Hepatic stellate cell (primary cell): ENCODE measurements around the gene MAK.
"Not testable (repeated sequence)": the region's sequence is repeated elsewhere in the genome, so short reads cannot be mapped to it uniquely, and the experiment has no call there.

Experiments used
- DNase-seq: peaks from one replicate; pipeline ENCODE4 v3.0.0; 2011; ENCODE audit warnings: low spot score

MAK gene

DNA sequence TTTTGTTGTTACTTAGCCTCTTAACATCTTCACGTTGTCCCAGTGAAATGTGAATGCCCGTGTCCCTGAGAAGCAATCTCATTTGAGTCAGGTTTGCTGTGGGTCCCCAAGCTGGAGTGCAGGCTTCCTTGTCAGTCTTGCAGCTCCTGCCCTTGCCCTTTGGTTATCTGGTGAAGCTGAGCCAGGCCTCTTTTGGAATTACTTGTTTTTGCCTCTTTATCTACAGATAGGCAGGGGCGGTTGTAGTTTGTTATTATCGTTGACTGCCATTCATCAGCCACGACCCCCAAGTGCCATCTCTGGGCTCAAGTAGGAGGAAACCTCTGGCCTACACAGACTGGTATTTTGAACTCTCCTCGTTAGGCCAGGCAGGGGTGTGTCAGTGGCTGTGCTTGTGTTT is 113.3 kb downstream of the MAK start:
- DNase-seq: no peak

DNA sequence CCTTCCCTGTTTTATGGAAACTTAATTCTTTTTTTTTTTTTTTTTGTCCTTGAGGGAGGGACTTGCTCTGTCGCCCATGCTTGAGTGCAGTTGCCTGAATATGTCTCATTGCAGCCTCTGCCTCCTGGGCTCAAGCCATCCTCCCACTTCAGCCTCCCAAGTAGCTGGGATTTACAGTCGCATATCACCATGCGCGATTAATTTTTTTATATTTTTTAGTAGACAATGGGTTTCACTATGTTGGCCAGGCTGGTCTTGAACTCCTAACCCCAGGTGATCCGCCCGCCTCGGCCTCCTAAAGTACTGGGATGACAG is 114.8 kb downstream of the MAK start:
- DNase-seq: no peak

DNA sequence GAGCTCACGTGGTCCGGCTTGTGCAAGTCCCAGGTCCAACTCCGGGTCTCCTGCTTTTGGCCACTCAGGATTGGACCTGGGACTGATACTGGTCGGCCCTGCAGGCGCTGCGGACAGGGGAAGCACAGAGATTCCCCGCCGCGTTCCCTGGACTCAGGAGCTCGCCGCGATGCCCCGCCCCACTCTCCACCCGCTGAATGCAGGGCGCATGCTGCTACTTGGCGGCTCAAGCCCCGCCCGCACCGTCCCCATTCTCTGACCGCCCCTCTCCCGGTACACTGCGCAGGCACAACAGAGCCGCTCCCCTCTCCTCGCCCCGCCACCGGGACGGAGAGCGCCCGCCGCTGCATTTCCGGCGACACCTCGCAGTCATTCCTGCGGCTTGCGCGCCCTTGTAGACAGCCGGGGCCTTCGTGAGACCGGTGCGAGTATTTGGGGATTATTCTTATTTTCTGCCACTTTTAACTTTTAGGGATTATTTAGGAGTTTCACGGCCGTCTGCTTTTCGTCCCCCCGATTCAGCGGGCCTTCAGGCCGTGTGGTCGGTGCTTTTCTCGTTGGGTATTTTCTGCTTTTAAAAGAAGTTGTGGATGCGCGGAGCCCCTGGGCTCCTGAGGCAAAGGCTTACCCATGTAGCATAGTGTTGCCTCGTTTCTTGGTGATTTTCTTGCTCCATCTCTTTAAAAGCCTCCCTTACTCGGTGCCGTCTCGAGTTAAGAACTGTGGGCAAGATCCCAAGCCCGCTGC is 115.3 kb downstream of the MAK start, which contains the start of gene TMEM14C:
Gene TMEM14C (plus strand): TSS at position 251 of the 747 bp plus-strand sequence. CDS start 1,544 bp downstream, outside the sequence.
- DNase-seq: peak; percentile 97

DNA sequence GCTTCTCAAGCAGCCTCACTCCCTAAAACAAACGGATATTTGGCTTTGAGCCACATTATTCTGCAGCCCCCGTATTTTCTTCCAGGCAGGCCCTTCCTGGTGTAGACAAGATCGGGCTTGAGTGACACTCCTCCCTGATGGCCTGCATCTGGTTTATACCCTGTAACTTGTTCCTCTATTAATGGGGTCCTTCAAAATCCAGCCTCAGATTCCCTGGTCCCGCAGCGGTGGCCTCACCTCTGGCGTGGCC is 115.8 kb downstream of the MAK start:
- no peak for DNase-seq

DNA sequence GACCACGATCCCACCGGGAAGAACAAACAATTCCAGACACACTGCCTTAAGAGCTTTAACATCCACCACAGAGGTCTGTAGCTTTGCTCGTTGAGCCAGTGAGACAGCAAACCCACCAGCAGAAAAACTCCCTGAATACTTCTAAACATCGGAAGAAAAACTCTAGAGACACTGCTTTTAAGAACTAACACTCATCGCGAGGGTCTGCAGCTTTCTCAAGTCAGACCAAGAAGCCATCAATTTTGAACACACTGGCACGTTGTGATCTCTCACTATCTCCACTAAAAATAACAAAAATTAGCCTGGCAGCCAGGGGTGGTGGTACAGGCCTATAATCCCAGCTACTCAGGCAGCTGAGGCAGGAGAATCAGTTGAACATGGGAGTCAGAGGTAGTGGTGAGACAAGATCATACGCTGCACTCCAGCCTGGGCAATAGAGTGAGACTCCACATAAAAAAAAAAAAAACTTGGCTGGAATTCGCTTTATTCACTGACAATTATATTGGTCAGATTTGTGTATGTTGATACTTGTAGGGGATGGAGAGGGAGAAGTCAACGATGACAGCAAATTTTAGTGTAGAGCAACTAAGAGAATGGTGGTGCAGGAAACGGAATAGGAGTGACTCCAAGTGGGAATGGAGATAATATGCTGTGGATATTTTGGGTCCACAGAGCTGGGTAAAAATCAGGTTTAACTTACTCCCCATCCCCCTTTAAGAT is 116.3 kb downstream of the MAK start:
- no peak for DNase-seq

DNA sequence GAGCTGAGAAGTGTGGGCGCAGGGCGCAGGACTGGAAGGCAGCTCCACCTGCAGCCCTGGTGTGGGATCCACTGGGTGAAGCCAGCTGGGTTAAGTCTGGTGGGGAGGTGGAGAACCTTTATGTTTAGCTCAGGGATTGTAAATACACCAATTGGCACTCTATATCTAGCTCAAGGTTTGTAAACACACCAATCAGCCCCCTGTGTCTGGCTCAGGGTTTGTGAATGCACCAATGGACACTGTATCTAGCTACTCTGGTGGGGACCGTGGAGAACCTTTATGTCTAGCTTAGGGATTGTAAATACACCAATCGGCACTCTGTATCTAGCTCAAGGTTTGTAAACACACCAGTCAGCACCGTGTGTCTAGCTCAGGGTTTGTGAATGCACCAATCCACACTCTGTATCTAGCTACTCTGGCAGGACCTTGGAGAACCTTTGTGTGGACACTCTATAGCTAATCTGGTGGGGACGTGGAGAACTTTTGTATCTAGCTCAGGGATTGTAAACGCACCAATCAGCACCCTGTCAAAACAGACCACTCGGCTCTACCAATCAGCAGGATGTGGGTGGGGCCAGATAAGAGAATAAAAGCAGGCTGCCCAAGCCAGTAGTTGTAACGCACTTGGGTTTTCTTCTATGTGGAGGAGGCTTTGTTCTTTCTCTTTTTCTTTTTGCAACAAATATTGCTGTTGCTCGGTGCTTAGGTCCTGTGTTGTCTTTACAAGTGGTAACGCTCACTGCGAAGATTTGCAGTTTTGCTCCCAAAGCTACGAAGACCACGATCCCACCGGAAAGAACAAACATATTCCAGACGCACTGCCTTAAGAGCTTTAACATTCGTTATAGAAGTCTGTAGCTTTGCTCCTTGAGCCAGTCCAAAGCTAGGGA is 117.1 kb downstream of the MAK start:
- DNase-seq: not testable (repeated sequence)

DNA sequence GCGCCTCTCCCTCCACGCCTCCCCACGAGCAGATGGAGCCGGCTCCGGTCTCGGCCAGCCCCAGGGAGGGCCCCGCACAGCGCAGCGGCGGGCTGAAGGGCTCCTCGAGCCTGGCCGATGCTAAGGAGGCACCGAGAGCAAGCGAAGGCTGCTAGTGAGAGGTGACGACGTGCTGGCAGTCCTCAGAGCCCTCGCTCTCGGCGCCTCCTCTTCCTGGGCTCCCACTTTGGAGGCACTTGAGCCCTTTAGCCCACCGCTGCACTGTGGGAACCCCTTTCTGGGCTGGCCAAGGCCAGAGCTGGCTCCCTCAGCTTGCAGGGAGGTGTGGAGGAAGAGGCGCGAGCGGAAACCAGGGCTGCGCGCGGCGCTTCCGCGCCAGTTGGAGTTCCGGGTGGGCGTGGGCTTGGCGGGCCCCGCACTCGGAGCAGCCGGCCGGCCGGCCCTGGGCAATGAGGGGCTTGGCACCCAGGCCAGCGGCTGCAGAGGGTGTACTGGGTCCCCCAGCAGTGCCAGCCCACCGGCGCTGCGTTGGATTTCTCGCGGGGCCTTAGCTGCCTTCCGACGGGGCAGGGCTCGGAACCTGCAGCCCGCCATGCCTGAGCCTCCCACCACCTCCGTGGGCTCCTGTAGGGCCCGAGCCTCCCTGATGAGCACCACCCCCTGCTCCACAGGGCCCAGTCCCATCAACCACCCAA is 117.9 kb downstream of the MAK start:
- DNase-seq: peak; percentile 43

DNA sequence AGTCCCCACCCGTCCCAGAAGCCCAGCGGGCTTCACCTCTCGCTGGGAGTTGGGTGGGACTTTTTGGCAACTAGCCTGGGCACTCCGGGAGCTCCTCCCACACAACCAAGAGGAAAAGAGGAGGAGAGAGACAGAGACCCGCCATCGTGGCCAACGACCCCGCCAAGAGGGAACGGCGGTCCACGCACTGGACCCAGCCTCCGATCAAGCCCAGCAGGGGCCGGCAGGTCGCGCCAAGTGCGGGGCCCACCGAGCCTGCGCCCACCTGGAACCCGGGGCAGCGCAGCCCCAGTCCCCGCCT is 118.4 kb downstream of the MAK start:
- DNase-seq: no peak

DNA sequence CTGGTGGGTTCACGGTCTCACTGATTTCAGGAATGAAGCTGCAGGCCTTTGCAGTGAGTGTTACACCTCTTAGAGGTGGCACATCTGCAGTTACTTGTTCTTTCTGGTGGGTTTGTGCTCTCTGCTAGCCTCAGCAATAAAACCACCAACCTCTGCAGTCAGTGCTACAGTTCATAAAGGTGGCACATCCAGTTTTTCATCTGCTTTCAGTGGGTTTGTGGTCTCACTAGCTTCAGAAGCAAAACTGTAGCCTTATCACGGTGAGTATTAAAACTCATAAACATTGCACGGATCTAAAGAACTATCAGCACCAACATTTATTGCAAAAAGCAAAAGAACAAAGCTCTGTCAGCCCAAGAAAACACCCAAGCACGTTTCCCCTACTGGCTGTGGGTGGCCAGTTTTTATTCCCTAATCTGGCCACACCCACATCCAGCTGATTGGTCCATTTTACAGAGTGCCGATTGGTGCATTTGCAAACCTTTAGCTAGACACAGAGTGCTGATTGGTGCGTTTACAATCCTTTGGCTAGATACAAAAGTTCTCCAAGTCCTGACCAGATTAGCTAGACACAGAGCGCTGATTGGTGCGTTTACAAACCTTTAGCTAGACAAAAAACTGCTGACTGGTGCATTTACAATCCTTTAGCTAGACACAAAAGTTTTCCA is 118.9 kb downstream of the MAK start:
- peak; percentile 16 for DNase-seq

DNA sequence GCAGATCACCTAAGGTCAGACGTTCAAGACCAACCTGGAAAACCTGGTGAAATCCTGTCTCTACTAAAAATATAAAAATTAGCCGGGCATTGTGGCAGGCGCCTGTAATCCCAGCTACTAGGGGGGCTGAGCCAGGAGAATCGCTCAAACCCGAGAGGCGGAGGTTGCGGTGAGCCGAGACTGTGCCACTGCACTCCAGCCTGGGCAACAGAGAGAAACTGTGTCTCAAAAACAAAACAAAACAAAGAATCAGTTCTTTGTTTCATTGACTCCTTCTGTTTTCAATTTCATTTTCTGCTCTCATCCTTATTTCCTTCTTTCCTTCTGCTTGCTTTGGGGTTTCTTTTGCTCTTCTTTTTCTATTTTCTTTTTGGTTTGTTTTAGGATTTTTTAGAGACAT is 124.4 kb downstream of the MAK start:
- DNase-seq: no peak
